SKM-1 treated with dmso at 0.1 percent for 144 hours (cell line): Measurements from ENCODE around the gene OXCT2.
A peak's percentile ranks its signal among the peaks of the same experiment; 100 is the strongest.
"Not testable (repeated sequence)": the region's sequence is repeated elsewhere in the genome, so short reads cannot be mapped to it uniquely, and the experiment has no call there.

Experiments used
- DNase-seq: peaks from one replicate; lab custom pipeline; 2025; ENCODE audit not compliant: unreplicated experiment; lab: John Stamatoyannopoulos, UW

The OXCT2 gene

GRCh38 chr1:39763619-39764374, 7.4 kb downstream of the OXCT2 start:
- DNase-seq: not testable (repeated sequence)

GRCh38 chr1:39762550-39763540, 8.3 kb downstream of the OXCT2 start:
- no peak for DNase-seq

GRCh38 chr1:39761557-39762260, 9.4 kb downstream of the OXCT2 start:
- DNase-seq: no peak

DNA sequence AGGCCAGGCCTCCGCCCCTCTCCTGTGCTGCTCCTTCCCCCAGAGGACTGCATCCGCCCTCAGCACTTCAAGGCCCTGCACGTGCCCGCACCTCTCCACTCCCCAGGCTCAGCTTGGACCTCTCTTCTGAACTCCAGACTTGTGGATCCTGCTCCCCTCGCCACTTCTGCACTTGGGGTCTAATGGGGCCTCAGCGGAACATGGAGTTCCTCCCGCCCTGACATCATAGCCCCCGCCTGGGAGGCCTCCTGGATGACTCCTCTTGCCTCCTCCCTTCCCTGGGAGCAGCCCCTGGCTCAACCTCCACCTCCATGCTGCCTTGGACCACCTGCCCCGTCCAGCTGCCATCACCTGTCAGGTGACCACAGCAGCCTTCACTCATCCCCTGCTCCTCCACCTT, 10.1 kb downstream of the OXCT2 start:
- DNase-seq: no peak

DNA sequence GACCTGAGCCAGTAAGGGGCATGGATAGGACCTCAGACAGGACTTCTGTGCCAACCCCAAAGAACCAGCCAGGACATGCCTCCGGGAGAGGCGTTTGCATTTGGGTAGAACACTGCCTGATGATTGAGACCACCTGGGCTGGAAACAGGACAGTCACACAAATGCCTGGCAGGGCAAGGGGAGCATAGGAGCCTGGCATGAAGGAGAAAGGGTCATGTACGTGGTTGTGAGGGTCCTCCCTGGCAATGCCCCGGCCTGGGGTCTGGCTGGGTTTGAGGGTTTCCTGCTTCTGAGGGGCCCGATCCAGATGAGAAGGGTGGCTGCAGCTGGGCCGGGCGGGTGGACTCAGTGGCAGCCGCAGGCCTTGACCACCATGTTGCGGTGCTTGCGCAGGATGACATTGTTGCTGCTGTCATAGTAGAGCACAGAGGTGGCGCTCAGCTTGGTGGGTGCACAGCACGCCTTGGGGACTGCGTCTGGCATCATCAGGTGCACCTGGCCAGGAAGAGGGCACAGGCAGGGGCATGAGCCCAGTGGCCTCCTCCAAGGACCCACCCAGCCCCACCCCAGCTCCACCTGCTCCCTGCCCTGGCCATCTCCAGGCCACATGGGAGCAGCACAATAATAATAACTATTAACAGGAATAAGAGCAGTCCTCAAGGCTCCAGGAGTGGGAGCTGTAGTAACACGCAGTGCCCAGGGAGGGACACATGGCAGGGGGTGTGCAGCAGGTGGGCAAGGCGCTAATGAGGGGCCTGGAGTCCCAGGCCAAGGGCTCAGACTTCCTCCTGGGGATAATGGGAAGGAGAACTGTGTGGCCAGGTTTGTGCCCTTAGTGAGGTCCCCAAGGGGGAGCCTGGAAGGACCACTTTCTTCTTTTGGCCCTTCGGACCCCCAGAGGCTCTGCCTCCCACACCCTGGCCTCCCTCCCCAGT, 10.8 kb downstream of the OXCT2 start:
- DNase-seq: no peak

- no peak for DNase-seq
Observed at GRCh38 chr1:39759436-39759726, 11.8 kb downstream of the OXCT2 start.

DNA sequence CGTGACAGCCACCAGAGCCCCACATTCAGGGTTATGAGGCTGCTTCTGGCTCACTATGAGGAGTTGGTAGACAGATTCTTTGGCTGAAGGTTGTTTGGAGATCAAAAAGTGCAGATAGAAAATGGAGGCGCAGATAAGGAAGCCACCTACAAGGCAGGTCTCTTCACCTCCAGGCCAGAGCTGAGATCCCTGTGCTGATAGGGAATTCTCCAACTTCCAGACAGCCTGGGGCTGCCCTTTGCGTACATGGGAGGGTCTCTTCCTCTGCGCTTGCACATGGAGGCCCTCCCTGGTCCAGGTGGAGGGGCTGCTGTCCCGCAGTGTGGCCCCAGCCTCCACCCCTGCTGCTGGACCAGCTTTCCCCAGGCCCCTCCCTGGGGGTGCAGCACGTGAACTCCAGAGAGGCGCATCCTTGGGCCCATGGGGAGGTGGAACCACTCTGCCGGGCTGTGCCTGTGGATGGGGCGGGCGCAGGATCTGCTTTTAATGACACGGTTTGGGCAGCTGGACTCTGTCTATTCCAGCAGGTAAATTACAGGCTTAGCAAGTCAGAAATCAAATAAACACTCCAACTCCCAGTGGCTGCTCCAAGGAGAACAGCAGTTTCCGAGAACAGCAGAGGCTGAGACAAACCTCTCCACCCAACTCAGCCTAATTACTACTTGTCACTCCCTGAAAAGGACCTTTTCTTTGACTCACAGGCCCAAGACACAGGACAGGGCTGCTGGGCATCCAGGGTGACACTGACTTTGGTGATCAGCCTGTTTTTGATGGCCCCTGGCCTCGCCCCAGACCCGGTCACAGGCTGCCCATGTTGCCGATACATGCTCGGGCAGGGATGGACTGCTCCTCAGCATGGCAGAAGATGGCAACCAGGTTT, 12.4 kb downstream of the OXCT2 start:
- DNase-seq: no peak

DNA sequence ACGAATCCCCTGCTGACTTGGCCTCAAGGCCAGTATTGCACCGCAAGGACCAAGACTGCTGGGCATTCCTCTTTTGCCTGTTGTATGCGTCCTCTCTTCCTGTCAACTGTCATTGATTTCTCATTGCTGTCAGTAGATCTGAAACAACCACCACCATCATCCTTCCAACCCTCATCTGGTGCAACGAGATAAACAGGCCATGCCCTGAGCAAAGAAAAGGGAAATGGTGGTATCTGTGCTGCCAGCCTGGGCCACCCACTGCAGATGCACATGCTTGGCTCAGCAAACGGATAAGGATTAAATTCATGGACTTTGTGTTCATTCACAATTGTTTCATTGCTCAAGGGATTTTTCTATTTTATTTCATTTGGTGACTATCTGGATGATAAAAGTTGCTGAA, 13.6 kb downstream of the OXCT2 start:
- no peak for DNase-seq

GRCh38 chr1:39755965-39756659, 15.0 kb downstream of the OXCT2 start:
- no peak for DNase-seq

DNA sequence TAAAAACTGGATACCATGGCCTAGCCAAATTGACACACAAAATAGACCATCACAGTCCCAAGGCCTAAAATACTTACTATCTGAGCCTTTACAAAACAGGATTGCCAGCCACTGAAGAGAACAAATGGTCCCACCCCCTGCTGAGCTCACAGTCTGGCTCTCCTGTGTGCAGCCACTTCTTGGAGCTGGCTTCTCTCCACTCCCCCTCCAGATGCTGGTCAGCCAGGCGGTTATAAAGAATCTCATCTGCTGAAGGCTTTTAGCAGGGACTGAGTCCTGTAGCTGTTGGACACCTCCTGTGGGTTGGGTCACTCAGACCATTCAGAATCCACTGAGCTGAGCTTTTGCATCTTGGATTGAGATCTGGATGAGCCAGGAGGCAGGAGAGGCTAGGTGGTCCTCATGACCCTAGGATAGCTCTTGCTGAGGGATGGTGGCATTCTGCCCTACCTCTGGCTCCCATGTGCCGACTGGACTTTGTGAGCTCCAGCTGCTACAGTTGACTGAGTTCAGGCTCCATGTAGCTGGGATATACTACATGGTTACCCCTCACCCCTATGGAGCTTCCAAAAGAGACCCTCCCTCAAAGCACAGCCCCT, 16.1 kb downstream of the OXCT2 start:
- DNase-seq: no peak

- no peak for DNase-seq
Observed at GRCh38 chr1:39754026-39754570, 17.1 kb downstream of the OXCT2 start.

DNA sequence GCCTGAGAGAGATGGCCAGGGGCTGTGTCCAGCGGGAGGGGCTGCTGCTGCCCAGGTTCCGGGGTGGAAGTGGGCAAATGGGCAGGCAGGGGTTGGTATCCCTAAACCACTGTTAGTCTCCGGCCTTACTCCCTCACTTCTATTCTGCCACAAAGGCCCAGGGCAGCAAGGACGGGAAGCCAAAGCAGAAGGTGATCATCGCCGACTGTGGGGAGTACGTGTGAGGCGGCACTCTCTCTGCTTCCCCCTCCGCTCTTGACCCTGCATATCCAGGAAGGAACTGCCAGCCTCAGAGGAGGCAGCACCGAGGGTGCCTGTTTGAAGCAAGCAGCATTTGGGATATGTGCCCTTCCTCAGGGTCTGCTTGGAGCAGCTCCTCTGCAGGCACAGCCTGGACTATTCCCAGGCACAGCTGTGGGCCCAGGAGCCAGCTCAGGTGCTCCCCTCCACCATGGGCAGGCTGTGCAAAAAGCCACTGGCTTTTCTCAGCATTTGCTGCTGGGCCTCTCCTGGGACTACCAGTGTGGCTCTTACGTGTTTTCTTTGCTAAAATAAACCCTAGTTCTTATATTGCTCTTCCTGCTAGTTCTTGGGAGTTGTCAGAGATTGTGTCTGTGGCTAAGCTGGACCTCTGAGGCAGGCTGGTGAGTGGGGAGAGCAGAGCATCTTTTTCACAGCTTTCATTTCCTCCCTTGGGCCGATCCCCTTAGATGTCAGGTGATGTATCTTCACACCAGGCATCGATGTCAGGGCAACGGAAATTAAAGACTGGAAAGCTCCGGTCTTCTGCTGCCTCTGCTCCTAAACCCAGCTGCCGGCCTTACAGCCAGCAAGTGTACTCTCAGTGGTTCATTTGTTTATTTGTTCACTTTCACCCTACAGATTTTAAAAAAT, 17.8 kb downstream of the OXCT2 start:
- no peak for DNase-seq

DNA sequence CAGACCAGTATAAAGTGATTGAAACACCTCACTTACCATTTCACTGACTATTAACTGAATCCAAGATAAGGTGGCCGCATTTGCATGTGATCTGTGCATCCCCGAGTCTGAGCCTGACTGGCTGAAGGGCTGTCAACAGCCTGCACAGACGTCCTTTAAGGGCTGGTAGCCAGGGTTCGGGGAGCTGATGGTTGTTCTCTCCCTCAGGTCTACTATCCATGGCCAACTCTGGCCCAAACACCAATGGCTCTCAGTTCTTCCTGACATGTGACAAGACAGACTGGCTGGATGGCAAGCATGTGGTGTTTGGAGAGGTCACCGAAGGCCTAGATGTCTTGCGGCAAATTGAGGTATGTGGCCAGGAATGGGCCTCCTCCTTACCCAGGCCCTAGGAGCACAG, 18.4 kb downstream of the OXCT2 start:
- no peak for DNase-seq

GRCh38 chr1:39751595-39751994, 19.6 kb downstream of the OXCT2 start:
- DNase-seq: no peak

DNA sequence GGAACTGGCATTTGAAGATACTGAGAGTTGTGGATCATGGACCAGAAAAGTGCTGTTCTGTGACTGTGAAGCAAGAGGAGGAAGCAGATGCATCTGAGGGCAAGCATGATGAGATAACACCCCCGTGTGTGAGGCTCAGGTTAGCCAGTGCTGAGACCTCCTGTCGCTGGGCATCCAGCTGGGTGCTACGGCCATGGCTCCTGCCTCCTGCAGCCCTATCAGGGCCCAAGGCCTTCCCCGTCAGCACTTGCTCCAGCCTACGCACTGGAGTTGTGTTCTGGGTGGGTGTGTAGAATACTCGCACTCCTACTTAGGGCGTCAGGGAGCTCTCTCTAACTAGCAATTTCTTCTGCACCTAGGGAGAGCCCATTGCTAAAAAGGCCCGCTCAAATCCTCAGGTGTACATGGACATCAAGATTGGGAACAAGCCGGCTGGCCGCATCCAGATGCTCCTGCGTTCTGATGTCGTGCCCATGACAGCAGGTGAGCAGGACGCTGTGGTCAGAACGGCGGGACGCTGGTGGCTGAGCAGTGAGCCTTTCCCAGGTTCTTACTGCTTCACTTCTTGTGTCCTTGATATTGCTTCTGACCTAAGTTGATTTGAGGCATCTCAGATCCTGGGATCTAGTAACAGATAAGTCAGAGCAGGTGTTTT, 26.0 kb downstream of the OXCT2 start:
- no peak for DNase-seq

DNA sequence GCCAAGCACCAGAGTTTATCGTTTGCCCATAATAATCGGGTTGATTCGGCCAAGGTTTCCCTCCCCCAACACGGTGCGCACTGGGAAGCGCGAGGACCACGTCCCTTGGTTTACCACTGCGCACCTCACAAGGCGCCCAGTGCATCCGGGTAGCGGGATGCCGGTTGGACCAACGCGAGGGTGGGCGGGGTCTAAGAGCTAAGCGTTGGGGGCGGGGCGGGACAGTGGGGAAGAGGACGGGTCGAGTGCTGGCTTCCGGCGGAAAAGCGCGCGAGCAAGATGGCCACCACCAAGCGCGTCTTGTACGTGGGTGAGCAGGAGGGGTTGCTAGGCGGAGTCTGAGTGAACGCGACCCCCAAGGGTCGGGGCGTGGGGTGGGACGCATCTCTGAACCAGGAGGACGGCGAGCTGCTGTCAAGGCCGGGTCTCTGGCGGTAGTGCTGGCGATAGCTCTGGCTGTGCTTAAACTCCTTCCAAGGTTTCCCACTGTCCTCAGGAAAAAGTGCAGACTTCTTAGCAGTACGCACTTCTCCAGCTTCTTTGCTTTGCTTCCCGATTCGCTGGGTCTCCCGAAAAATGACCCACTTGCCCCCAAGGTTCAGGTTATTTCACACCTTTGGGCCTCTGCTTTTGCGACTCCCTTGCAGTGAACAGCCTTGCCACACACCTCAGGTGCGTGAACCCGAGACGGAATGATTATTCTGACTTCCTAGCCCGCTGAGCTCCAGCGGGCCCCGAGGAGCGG, 32.4 kb downstream of the OXCT2 start, which contains the start of gene PPIE:
PPIE (plus strand) TSS at position 261 of the 745 bp plus-strand sequence; CDS start at position 280, 19 bp downstream.
- DNase-seq: peak; percentile 90
